ENCODE measurements around the gene SLC2A11.
"Not testable (repeated sequence)": the region's sequence is repeated elsewhere in the genome, so short reads cannot be mapped to it uniquely, and the experiment has no call there.

The SLC2A11 gene

GRCh38 chr22:23899042-23899745, 41.5 kb downstream of the SLC2A11 start:
- TF ChIP-seq CTCF (IDR thresholded peaks at IDR 0.05; ENCODE audit: extremely low read depth, insufficient read depth, missing control alignments), result no peak
- in situ Hi-C loops (cut with MboI; ENCODE audit: low pct_unique_long_range_greater_than_20kb, low sequenced_read_pairs, unreplicated experiment), result no loop called here
- no peak for DNase-seq (ENCODE audit: low spot score)

- DNase-seq (ENCODE audit: low spot score); in situ Hi-C loops (cut with MboI; ENCODE audit: low pct_unique_long_range_greater_than_20kb, low sequenced_read_pairs, unreplicated experiment): not testable (repeated sequence)
These were observed 42.6 kb downstream of the SLC2A11 start for GRCh38 chr22:23900227-23900626.

GRCh38 chr22:23901600-23901999, 43.9 kb downstream of the SLC2A11 start:
- in situ Hi-C loops (cut with MboI; ENCODE audit: low pct_unique_long_range_greater_than_20kb, low sequenced_read_pairs, unreplicated experiment), result no loop called here
- no peak for TF ChIP-seq CTCF (IDR thresholded peaks at IDR 0.05; ENCODE audit: extremely low read depth, insufficient read depth, missing control alignments)
- no peak for DNase-seq (ENCODE audit: low spot score)

- in situ Hi-C loops (cut with MboI; ENCODE audit: low pct_unique_long_range_greater_than_20kb, low sequenced_read_pairs, unreplicated experiment), result no loop called here
- DNase-seq (ENCODE audit: low spot score), result no peak
- no peak for TF ChIP-seq CTCF (IDR thresholded peaks at IDR 0.05; ENCODE audit: extremely low read depth, insufficient read depth, missing control alignments)
These were observed 45.8 kb downstream of the SLC2A11 start for GRCh38 chr22:23903328-23903971.

- in situ Hi-C loops (cut with MboI; ENCODE audit: low pct_unique_long_range_greater_than_20kb, low sequenced_read_pairs, unreplicated experiment), result no loop called here
- no peak for TF ChIP-seq CTCF (IDR thresholded peaks at IDR 0.05; ENCODE audit: extremely low read depth, insufficient read depth, missing control alignments)
- DNase-seq (ENCODE audit: low spot score), result no peak
These were observed 47.0 kb downstream of the SLC2A11 start for GRCh38 chr22:23904573-23905254.

- no peak for DNase-seq (ENCODE audit: low spot score)
- no peak for TF ChIP-seq CTCF (IDR thresholded peaks at IDR 0.05; ENCODE audit: extremely low read depth, insufficient read depth, missing control alignments)
These were observed 49.0 kb downstream of the SLC2A11 start for GRCh38 chr22:23906641-23907040.

GRCh38 chr22:23907423-23907822, 49.7 kb downstream of the SLC2A11 start:
- DNase-seq (ENCODE audit: low spot score); in situ Hi-C loops (cut with MboI; ENCODE audit: low pct_unique_long_range_greater_than_20kb, low sequenced_read_pairs, unreplicated experiment): not testable (repeated sequence)

More at GRCh38 chr22:23906641-23907040, 49.0 kb downstream of the SLC2A11 start:
- in situ Hi-C loops (cut with MboI; ENCODE audit: low pct_unique_long_range_greater_than_20kb, low sequenced_read_pairs, unreplicated experiment), result no loop called here
